Stimulated activated CD8-positive, alpha-beta memory T cell treated with anti-CD3 and anti-CD28 coated beads, Interleukin-12 subunit alpha, Interleukin-12 subunit beta, amount 100 ng/mL, for 1 hour (primary cell): ENCODE results near the gene MAP3K10.

ENCODE experiments used
- DNase-seq: peaks from one replicate; pipeline ENCODE4 v3.0.0-alpha.2; 2020; ENCODE audit warnings: low read depth

MAP3K10 gene

GRCh38 chr19:40233811-40234389 lies 42.7 kb downstream of the MAP3K10 start:
- no peak for DNase-seq

DNA sequence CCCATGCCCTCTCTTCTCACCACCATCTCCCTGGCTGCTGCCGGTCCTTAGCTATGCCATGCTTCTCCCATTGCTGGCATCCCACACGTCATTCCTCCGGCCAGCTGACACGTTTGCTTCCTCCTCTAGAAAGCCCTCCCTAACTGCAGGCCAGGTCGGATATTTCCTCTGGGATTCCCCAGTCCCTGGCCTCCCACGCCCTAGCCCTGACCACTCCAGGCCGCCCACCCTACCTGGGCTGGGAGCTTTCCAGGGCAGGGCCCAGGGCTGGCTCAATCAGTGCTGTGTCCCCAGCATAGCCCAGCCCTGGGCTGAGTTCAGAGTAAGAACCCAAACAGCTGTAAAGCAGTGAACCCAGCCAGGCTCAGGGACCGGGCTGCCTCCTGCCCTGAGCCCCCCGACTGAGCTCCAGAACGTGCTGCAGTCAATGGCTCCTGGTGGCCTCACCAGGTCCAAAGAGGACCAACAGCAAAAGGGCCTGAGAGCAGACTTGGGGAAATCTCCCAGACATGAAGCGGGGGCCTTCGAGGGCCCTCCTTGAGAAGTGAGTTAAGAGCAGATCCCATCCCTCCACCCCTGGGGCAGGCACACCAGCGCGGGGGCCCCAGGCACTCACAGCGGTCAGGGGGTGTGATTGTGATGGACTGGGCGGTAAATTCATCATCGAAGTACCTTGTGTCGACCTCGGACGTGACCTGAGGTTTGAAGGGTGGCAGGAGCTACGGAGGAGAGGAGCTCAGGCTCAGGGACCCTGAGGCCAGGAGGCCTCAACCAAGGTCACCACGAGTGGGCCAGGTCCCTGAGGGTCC lies 43.4 kb downstream of the MAP3K10 start:
- DNase-seq = no peak

DNA sequence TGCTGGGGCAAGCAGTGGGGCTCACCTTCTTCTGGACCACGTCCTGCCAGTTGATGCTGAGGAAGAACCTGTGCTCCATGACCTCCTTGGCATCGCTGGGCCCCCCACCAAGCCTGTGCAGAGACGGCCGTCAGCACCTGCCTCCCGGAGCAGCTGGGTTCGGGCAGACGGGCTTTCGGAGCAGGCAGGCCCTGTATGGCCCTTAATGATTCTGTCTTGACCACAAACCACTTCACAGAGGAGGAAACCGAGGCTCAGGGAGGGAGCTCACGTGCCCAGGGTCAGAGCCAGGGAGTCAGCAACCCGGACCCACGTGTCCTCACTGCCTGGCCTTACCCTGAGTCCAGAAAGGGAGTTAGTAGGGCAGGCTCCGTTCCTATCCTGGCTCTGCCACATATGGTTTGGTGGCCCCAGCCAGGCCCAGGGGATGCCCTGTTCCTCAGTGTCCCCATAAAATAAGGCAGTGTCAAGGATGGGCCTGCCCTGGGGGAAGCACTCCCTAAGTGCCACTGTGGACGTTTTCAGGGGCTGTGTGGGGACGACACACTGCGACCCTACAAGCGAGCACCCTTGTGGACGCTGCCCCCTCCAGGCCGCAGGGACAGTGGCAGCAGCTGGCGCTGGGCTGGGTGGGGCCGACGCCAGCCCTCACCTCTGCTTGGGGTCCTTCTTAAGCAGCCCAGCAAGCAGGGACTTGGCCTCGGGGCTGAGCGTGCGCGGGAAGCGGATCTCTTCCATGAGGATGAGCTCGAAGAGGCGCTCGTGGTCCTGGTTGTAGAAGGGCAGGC lies 44.2 kb downstream of the MAP3K10 start:
- DNase-seq = no peak

DNA sequence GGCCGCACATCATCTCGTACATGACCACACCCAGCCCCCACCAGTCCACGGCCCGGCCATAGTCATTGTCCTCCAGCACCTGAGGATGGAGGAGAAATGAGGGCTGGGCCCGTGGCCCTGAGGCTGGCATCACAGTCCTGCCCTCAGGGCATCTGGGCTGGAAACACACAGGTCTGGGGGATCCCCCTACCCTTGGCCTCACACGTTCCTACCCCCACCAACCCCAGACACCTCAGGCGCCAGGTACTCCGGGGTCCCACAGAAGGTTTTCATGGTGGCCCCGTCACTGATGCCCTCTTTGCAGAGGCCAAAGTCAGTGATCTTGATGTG lies 44.8 kb downstream of the MAP3K10 start:
- DNase-seq = no peak

DNA sequence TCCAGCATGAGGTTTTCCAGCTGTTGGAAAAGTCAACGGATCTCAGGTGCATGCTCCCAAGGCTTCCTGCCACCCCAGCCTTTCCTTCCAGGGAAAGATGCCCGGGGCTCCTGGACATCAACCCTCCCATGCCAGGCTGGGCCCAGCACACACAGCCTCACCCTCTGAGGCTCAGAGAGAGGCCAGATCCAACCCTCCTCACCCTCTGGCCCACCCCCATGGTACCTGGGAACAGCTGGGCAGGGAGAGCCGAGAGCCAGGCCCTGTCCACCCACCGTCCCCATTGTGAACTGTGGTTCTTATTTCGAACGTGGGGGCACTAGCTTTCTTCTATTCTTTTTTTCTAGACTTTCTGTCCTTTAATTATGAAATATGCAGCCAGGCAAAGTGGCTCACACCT lies 45.1 kb downstream of the MAP3K10 start:
- DNase-seq = no peak

DNA sequence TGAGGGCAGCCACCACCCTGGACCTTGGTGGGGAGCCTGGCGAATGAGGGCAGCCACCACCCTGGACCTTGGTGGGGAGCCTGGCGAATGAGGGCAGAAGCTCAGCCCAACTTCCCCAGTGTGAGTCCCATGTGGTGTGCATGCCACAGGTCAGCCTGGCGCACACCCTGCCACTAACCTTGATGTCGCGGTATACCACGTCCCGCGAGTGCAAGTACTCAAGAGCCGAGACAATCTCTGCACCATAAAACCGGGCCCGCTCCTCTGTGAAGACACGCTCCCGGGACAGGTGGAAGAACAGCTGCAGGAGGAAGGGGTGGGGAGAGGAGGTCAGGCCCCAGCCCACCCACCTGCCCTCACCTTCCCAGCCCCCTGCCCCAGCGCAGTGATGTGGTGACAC lies 46.6 kb downstream of the MAP3K10 start:
- DNase-seq = no peak

DNA sequence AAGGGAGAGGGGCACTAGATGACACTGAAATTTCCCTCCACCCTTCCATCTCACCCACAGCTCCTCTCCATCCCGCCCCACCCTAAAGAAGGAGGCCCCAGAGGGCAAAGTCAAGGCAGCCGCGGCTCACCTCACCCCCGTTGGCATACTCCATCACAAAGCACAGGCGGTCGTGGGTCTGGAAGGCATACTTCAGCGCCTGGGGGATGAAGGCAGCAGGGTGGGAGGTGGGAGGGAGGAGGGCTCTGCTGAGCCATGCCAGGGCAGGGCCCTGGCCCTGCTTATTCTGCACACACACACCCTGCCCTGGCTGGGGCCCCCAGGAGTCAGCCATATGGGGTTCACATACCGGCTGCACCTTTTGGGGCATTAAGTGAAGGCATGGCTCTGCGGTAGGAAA lies 47.5 kb downstream of the MAP3K10 start:
- no peak for DNase-seq

DNA sequence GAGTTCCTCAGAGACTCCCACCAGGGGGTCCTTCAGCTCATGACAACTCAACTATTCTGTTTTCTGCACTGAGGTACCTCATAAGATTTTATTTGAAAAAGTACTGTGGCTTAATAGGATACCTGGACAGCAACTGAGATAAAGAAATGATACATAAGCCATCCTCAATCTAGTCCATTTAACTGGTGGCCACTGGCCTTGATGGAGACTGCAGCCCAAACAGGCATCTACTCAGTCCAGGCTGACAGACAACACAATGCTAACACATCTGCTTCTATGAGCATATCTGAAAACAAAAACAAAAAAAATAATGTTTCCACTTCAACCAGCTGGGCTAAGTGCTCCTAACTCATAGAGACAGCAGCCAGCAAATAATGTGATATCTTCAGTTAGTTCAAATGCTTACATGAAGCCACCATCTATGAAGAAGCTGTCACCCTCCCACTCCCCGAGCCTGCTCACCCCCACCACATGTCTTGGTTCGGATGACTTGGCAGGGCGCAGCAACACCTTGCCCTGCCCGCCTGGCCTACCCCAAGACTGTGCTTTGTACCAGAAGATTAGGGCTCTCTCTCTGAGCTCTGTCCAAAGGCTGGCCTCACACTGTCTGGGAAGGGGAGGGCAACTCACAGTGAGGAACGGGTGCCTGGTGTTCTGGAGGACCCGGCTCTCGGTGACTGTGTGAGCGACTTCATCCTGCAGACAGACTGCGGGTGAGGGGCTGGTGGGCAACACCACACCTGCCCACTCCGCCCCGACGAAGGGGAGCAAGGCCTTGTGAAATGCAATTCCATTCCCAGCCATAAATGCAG lies 48.4 kb downstream of the MAP3K10 start:
- DNase-seq = no peak

- no peak for DNase-seq
These were observed 49.1 kb downstream of the MAP3K10 start for GRCh38 chr19:40240332-40240731.

DNA sequence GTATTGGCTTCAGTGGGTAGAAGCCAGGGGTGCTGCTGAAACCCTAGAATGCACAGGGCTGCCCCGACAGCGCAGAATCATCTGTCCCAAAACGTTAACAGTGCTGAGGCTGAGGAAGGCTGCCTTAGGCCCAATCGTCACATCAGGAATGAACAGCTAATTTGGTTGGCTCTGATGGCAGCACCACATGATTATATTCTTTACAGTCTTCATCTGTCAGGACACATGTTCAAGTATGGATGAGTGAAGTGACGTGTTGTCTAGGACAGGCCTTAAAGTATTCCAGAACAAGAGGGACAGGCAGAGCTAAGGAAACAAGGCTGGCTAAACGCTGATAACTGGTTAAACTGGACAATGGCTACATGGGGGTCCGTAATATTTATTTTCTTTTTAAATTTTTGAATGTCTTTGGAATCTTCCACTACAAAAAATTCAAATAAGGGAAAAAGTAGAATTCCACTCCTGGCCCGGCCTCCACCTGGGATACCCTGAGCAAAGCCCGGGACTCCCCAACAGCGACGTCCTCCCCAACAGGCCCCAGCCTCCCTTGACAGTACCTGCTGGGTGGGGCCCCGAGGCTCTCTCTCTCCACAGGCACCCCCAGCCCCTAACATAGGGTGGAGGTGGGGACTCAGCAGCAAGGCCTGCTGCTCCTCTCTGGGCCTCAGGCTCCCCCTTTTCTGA lies 50.0 kb downstream of the MAP3K10 start:
- no peak for DNase-seq

DNA sequence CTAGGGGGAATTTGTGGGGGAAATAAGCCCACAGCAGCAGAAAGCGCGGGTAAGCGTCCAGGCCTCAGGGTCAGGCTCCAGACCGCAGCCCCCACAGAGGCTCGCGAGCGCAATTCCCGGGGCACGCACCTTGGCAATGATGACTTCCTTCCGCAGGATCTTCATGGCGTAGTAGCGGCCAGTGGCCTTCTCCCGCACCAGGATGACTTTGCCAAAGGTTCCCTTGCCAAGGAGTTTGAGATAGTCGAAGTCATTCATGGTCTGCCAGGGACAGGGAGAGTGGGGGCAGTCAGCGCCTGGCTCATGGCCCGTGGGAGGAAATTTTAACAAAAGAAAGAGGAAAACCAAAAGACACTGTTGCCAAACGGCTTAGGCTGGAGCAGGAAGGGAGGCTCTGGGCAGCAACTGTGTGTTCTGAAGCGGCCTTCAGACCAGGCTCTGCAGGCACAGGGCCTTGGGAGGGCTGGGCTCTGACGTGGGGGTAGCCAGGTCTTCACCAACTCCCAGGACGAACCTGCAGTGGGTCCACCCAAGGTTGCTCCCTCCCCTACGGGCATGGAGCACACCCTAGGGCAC lies 50.7 kb downstream of the MAP3K10 start:
- no peak for DNase-seq

DNA sequence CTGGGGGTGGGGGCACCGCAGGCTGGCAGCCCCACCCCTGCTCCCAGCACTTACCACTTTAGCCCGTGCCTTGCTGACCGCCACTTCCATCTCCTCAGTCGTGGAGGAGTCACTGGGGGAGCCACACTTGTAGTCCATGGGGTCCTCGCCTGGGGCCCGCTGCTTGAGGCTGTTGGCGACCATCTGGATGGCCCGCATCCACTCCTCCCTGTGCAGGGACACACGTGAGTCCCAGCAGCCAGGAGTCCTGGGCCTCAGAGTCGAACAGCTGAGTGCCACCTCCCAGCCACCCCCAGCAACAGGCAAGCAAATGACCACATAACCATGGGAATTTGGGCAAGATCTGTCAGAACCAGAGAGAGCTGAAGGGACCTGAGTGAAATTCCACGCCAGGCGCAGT lies 51.3 kb downstream of the MAP3K10 start:
- DNase-seq = no peak

- no peak for DNase-seq
These were observed 52.0 kb downstream of the MAP3K10 start for GRCh38 chr19:40243181-40243580.

GRCh38 chr19:40244579-40245317 lies 53.5 kb downstream of the MAP3K10 start:
- DNase-seq = no peak

- no peak for DNase-seq
These were observed 54.4 kb downstream of the MAP3K10 start for GRCh38 chr19:40245506-40246128.

- DNase-seq = no peak
These were observed 55.3 kb downstream of the MAP3K10 start for GRCh38 chr19:40246292-40247073.

DNA sequence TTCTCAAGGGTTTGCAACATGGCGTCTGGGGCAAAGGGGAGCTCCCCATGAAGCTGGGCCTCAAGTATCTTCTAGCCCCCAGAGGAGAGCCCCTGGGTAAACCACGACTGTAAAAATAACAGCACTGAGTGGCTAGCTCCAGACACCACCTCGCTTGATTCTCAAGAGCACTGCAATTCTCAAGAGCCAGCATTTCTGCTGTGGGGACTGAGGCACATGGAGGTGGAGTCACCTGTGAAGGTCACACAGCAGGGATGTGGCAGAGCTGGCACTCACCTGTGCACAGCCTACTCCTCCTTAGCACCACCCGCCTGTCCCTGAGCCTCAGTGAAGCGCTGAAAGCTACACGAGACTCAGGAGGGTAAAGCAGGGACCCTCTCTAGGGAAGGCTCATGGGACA lies 56.0 kb downstream of the MAP3K10 start:
- no peak for DNase-seq

DNA sequence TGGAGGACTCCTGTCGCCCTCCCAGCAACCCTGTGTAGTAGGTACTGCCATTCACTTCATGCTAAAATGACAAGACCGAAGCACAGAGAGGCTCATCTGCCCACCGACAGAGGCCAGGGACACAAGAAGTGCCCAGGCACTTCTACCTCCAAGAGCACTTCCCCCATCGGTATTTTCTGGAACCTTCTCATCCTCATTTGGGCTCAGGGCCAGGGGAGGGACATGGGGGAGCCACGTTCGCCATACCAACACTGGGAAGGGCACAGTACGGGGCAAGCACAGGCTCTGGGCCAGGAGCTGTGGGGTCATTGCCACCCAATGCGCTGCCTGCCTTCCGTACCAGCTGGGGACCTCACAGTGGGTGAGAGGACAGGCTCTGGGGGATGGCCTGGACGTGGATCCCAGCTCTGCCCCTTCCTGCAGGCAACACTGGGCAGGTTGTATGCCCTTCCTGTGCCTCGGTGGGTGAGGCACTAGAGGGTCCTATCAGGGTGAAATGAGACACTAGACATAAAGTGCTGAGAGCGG lies 56.6 kb downstream of the MAP3K10 start:
- no peak for DNase-seq

GRCh38 chr19:40249201-40249600 lies 58.0 kb downstream of the MAP3K10 start:
- no peak for DNase-seq
